ENCODE results near the gene TGFBR3. TPM values are rescaled to one million over a fixed set of nuclear protein-coding genes. Genes with fewer than 3 reads are reported as not detected.

TGFBR3 gene
- total and polyA plus RNA-seq, 2 of the 4 experiments (the other 2 are of a cell fraction): 3.0 to 11.3 TPM

DNA sequence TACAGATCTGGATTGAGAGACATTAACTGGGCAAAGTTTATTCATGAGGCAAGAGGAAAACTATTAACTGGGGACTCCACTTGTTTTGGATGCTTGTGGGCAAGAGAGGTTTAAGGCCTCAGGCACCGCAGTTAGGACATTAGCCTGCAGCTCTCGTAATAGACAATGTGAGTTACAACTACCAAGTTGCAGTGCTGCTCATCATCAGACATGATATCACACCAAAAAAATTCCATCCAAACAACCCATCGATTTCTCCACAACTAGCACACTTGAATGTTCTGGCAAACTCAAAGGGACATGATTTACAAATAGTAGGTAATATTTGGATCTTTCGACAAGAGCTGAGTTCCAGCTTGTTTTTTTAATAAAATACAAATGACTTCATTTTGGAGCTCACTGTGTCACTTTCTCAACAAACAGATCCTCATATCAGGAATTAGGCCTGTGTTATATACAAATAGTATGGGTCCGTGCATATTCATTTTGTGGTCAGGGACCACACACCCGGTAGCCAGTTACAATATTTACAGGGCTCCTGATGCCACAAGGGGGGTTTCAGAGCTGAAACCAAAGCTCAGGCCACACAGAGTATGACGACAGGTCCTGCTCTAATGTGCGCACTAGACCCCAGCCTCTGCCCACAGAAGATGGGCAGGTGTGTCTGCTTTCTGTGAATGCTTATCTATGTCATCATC lies 128.0 kb downstream of the TGFBR3 start:
- Histone ChIP-seq H2BK20ac (ENCODE audit: low read depth, low read length) (no peak overlapping the region), H4K20me1 (ENCODE audit: insufficient read depth, low read length) (no peaks in the 10 kb centered on the region), H3K4ac (ENCODE audit: low read depth, low read length) (no peak overlapping the region), H3K18ac (ENCODE audit: low read depth, low read length) (no peak overlapping the region; the same call in 1 of the 2 replicates), H2BK15ac (ENCODE audit: low read depth, low read length) (no peak overlapping the region), H2BK5ac (ENCODE audit: low read depth, low read length, poor library complexity, severe bottlenecking) (no peak overlapping the region), H3K36me3 (ENCODE audit: control insufficient read depth, insufficient read depth, low read length) (peaks cover 4% of the 10 kb centered on the region), H4K91ac (ENCODE audit: insufficient read depth, low read depth, low read length) (no peak overlapping the region), H2AK5ac (ENCODE audit: low read depth, low read length) (no peak overlapping the region), H3K79me1 (ENCODE audit: low read depth in 1 of 2, low read length in 2 of 2) (no peaks in the 10 kb centered on the region), H2AK9ac (replicated peaks; ENCODE audit: low read depth, low read length, poor library complexity) (no peak overlapping the region), H3K27ac (ENCODE audit: insufficient read depth, low read length) (no peak overlapping the region), H3K4me2 (ENCODE audit: low read depth, low read length) (no peak overlapping the region; the same call in 1 of the 2 replicates), H4K5ac (ENCODE audit: low read depth, low read length) (no peak overlapping the region), H3K27me3 (ENCODE audit: control insufficient read depth, insufficient read depth, low read length) (no peaks in the 10 kb centered on the region), H3K9me1 (ENCODE audit: insufficient read depth, low read length) (peaks cover 2% of the 10 kb centered on the region; the same call in 1 of the 2 replicates), H3K56ac (ENCODE audit: extremely low read depth, insufficient read depth, low read length) (no peak overlapping the region), H3K14ac (replicated peaks; ENCODE audit: low read depth, low read length) (no peak overlapping the region), H4K8ac (ENCODE audit: low read depth in 2 of 2, low read length in 2 of 2) (no peak overlapping the region), H3K4me1 (ENCODE audit: control insufficient read depth, insufficient read depth, low read length) (peaks cover 9% of the 10 kb centered on the region), H3K23ac (ENCODE audit: low read depth, low read length) (no peak overlapping the region), H2AFZ (replicated peaks; ENCODE audit: low read length, poor library complexity) (no peak overlapping the region), H3K4me3 (ENCODE audit: insufficient read depth, low read depth, low read length) (no peak overlapping the region), H3K9me3 (ENCODE audit: control insufficient read depth, insufficient read depth, low read length) (no peaks in the 10 kb centered on the region), H3K9ac (ENCODE audit: low read depth, low read length) (no peak overlapping the region), H2BK120ac (ENCODE audit: low read depth, low read length) (no peak overlapping the region)
- dilution Hi-C loops (cut with HindIII; ENCODE audit: low sequenced_read_pairs, unreplicated experiment): no loop called here
- peak; percentile 77 for ATAC-seq (ENCODE audit: low read depth)
- peak; percentile 69 for DNase-seq
- in situ Hi-C loops (cut with MboI; ENCODE audit: low sequenced_read_pairs): no loop called here
- TF ChIP-seq CEBPB (IDR thresholded peaks at IDR 0.05; ENCODE audit: low read depth, low read length): no peak
- no peak for TF ChIP-seq BHLHE40 (IDR thresholded peaks at IDR 0.05; ENCODE audit: low read depth, low read length)
- no peak for TF ChIP-seq USF2 (IDR thresholded peaks at IDR 0.05; ENCODE audit: low read depth, low read length)
- TF ChIP-seq CTCF (conservative IDR thresholded peaks at IDR 0.05; ENCODE audit: low read depth, low read length): no peak
- no peak for TF ChIP-seq SMC3 (IDR thresholded peaks at IDR 0.05; ENCODE audit: low read depth, low read length)
- TF ChIP-seq RFX5 (IDR thresholded peaks at IDR 0.05; ENCODE audit: low read depth, low read length): no peak
- no peak for TF ChIP-seq MAFK (IDR thresholded peaks at IDR 0.05; ENCODE audit: low read depth, low read length)
- TF ChIP-seq ELK1 (IDR thresholded peaks at IDR 0.05; ENCODE audit: borderline replicate concordance, low read depth, low read length): no peak
- no peak for TF ChIP-seq RCOR1 (IDR thresholded peaks at IDR 0.05; ENCODE audit: insufficient replicate concordance, low read length)
- WGBS, 2 experiments (ENCODE audit: extremely low coverage in 2 of 2, insufficient read length in 1 of 2): no CpG with 5 or more reads among the region's 8 CpGs
- ChIA-PET CTCF (interaction anchor here (0.7 to 1.0 kb wide), 2 partner anchors 58 to 126 kb away, joined by 3 read pairs; no protein-coding TSS in a partner anchor), POLR2A (ENCODE audit: unreplicated experiment) (no interaction called here)
- BruUV-seq (replicated peaks): no TSS peak
- intact Hi-C loops (cut with micrococcal nuclease): no loop called here
